HepG2 (cell line): Measurements from ENCODE around the gene SMNDC1.

Source experiments
- CHD2 ChIP-seq: IDR thresholded peaks from 2 replicates; pipeline ENCODE4 v1.6.1; 2011; ENCODE audit warnings: low read depth, low read length, improper control_type of control experiment
- CTCF ChIP-seq: sonication (generic); formaldehyde crosslinking; IDR thresholded peaks from 2 replicates; pipeline ENCODE4 v1.5.0; 2020; ENCODE audit warnings: mild to moderate bottlenecking, missing genetic modification reagents, moderate library complexity
- EZH2 ChIP-seq: conservative IDR thresholded peaks from 2 replicates; pipeline ENCODE4 v1.6.1; 2012; ENCODE audit warnings: mild to moderate bottlenecking, low read depth, low read length, moderate library complexity
- MAX ChIP-seq: IDR thresholded peaks from 2 replicates; pipeline ENCODE4 v1.6.1; 2012; ENCODE audit warnings: inconsistent platforms
- POLR2A ChIP-seq, 2 experiments: IDR thresholded peaks; 2 replicates each; pipeline ENCODE4 v1.6.1; 2011; ENCODE audit warnings: low read depth in 2 of 2, low read length in 2 of 2, mild to moderate bottlenecking in 1 of 2, moderate library complexity in 1 of 2; ENCODE audit not compliant: insufficient read depth in 1 of 2
- SP140L ChIP-seq: sonication (generic); formaldehyde crosslinking; IDR thresholded peaks from 2 replicates; pipeline ENCODE4 v1.4.0; 2020; ENCODE audit warnings: missing genetic modification reagents, borderline replicate concordance
- ZNF850 ChIP-seq: sonication (generic); formaldehyde crosslinking; conservative IDR thresholded peaks from 2 replicates; pipeline ENCODE4 v1.9.0; 2021; ENCODE audit warnings: mild to moderate bottlenecking, missing genetic modification reagents

- TF ChIP-seq POLR2A (IDR thresholded peaks at IDR 0.05; ENCODE audit: insufficient read depth in 1 of 2, low read depth in 2 of 2, low read length in 2 of 2) (no peak), SP140L (CRISPR knock-in tag) (no peak), EZH2 (no peak), CHD2 (no peak), ZNF850 (CRISPR knock-in tag) (no peak), CTCF (CRISPR knock-in tag) (no peak), MAX (no peak)
Measured at GRCh38 chr10:110340122-110340521, 35.4 kb upstream of the SMNDC1 start.
